Stomach smooth muscle (tissue), 2 donors: ENCODE measurements around the gene VDAC1.
A peak's percentile ranks its signal among the peaks of the same experiment; 100 is the strongest.

Experiments used
- H3K27ac ChIP-seq: one replicate; pipeline ENCODE4 v1.7.0; 2013; ENCODE audit warnings: mild to moderate bottlenecking, low read length, inconsistent platforms
- H3K27me3 ChIP-seq, 2 donors: one replicate each; pipeline ENCODE4 v1.7.0; 2013; ENCODE audit warnings: low read length in 2 of 2; ENCODE audit not compliant: insufficient read depth in 2 of 2, control insufficient read depth in 1 of 2
- H3K36me3 ChIP-seq, 2 donors: one replicate each; pipeline ENCODE4 v1.7.0; 2013; ENCODE audit warnings: low read length in 2 of 2; ENCODE audit not compliant: control insufficient read depth in 2 of 2, insufficient read depth in 2 of 2
- H3K4me1 ChIP-seq: one replicate; pipeline ENCODE4 v1.7.0; 2013; ENCODE audit warnings: low read length; ENCODE audit not compliant: control insufficient read depth, insufficient read depth
- H3K4me3 ChIP-seq, 2 donors: one replicate each; pipeline ENCODE4 v1.7.0; 2013; ENCODE audit warnings: low read length in 2 of 2
- H3K9ac ChIP-seq, 2 donors: one replicate each; pipeline ENCODE4 v1.7.0; 2013; ENCODE audit warnings: low read length in 2 of 2, mild to moderate bottlenecking in 1 of 2
- H3K9me3 ChIP-seq, 2 donors: one replicate each; pipeline ENCODE4 v1.7.0; 2013; ENCODE audit warnings: low read length in 2 of 2; ENCODE audit not compliant: control insufficient read depth in 2 of 2
- donor health status: healthy.
- donor health status: Pancreatic carcinoma.

The VDAC1 gene, protein sequence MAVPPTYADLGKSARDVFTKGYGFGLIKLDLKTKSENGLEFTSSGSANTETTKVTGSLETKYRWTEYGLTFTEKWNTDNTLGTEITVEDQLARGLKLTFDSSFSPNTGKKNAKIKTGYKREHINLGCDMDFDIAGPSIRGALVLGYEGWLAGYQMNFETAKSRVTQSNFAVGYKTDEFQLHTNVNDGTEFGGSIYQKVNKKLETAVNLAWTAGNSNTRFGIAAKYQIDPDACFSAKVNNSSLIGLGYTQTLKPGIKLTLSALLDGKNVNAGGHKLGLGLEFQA

DNA sequence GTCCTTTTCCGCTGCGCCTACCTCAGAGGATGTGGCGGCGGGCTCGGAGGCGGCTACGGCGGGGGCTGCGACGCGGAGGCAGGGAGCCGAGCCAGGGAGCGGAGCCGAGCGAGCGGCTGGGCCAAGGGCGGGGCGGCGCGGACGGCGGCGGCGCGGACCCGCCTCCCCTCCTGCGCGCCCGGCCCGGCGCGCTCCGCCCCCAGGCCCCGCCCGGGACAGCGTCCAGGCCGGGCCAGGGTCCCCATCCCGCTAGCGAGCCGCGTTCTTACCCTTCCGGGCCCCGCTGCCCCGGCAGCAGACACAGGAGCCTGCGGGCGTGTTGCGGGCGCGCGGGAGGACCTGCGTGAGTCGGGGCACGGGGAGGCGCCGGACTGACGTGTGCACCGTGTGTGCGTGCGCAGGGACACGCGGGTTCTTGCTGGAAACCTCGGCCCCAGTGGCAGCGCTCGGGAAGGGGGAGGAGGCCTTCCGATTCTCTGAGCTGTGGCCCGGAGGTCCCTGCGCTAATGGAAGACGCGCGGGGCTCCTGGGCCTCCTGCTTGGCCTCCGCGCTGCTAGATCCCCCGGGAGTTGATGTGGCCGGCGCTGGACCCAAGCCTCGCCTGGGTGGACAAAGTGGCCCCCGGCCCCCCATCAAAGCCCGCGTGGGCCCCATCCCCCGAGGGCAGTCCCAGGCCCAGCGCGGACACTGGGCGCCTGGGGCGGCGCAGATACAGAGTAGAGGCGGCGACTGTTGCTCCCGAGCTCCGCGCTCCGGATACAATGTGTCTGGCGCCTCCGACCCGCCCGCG lies at the start of gene VDAC1:
TSS of gene VDAC1 (minus strand) at position 350 of the 791 bp plus-strand sequence. CDS start 11,963 bp downstream, outside the sequence.
- H3K4me1 ChIP-seq, result peaks cover 47% of the 10 kb centered on the region
- H3K27me3 ChIP-seq, result no peaks in the 10 kb centered on the region
- H3K9ac ChIP-seq, result peak within 1 kb of the TSS; percentile 86 to 96
- H3K9me3 ChIP-seq, result no peaks in the 10 kb centered on the region
- peaks cover 0 to 4% of the 10 kb centered on the region in 2 donors for H3K36me3 ChIP-seq
- H3K4me3 ChIP-seq, result peak within 1 kb of the TSS; percentile 87 to 88
- peak within 1 kb of the TSS; percentile 95 for H3K27ac ChIP-seq

DNA sequence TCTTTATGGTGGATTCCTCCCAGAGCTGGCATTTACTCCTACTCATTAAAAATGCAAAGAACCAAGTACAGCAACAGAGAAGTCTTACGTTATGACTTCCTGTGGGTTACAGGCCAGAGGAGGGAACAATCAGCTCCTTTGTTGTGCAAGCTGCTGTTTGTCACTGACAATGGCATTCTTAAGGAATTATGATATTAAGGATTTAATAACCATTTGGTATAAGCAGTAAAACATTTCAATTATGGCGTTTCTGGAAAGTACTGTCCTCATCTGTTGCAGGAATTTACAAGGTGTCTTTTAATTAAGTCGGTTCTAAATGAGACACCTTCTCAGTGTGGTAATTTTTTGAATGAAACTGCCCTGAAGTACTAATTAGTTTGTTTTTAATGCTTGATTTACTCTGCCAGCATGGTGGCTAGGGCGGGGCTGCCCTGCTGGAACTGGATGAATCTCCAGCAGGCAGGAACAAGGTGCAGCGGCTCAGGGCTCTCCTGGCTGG lies 49.1 kb upstream of the VDAC1 start:
- Histone ChIP-seq H3K36me3 (no peaks in the 10 kb centered on the region), H3K4me3 (no peak overlapping the region), H3K9ac (no peak overlapping the region), H3K27me3 (no peaks in the 10 kb centered on the region), H3K27ac (no peak overlapping the region), H3K9me3 (no peaks in the 10 kb centered on the region), H3K4me1 (peaks cover 5% of the 10 kb centered on the region)

DNA sequence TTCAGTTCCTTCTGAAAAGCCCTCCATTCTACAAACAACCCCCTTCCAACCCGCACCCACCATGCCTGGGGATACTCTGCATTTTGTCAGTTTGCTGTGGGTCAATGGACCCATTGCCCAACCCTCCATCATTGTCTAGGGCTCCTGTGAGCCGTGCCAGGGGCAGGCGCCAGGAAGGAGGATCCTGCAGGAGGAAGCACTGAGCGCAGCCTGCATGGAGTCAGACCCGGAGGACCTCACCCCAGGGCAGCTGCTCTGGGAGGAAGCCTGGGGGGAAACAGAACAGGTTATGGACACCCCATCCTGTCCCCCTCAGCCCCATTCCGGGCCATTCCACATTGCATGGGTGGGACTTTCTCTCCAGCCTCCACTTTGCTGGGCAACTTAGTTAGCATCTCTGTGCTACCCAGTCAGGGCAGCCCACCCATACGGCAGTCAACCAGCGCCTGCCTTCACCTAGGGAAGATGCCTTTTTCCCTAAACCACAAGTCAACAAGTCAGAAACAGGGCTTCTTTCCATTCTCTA lies 48.6 kb upstream of the VDAC1 start:
- no peaks in the 10 kb centered on the region for H3K9me3 ChIP-seq
- no peaks in the 10 kb centered on the region for H3K36me3 ChIP-seq
- no peaks in the 10 kb centered on the region for H3K27me3 ChIP-seq
- no peak overlapping the region for H3K27ac ChIP-seq
- H3K9ac ChIP-seq, result no peak overlapping the region
- H3K4me3 ChIP-seq, result no peak overlapping the region
- H3K4me1 ChIP-seq, result no peaks in the 10 kb centered on the region

DNA sequence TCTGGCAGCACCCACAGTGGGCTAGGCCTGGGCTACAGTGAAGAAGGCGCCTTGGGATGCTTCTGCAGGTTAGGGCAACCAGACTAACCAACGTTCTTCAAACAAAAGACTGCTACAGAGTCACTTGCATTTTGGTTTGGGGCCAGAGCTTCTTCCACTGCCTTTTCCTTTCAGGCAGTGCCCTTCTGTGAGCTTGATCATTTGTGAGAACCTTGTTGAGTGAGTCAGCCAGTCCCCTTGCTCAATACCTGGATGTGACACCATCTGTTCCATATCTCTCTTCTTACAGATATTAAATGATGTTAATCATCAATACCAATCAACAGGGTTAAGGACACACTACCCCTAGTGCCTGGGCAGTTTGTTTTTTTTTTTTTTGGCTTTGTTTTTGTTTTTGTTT lies 46.5 kb upstream of the VDAC1 start:
- Histone ChIP-seq H3K4me3 (no peak overlapping the region), H3K4me1 (no peaks in the 10 kb centered on the region), H3K9me3 (no peaks in the 10 kb centered on the region), H3K9ac (no peak overlapping the region), H3K27ac (no peak overlapping the region), H3K36me3 (no peaks in the 10 kb centered on the region), H3K27me3 (no peaks in the 10 kb centered on the region)

DNA sequence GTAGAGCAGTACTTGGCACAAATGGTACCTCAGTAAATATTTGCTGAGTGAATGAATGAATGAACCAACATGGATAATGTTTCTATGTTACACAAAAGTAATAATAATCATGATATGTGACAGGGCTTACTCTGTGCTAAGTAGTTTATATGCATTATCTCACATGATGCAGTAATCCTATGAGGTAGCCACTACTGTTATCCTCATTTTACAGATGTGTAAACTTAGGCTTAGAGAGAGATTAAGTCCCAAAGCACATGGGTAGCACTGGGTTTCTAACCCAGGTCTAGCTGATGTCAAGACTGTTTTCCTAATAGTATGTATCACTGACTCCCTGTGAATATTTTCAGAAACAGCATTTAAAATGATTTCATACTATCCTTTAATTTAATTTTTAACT lies 44.1 kb upstream of the VDAC1 start:
- no peak overlapping the region for H3K27ac ChIP-seq
- H3K36me3 ChIP-seq, result no peaks in the 10 kb centered on the region
- H3K9me3 ChIP-seq, result no peaks in the 10 kb centered on the region
- no peaks in the 10 kb centered on the region for H3K4me1 ChIP-seq
- no peak overlapping the region for H3K4me3 ChIP-seq
- H3K27me3 ChIP-seq, result no peaks in the 10 kb centered on the region
- H3K9ac ChIP-seq, result no peak overlapping the region

DNA sequence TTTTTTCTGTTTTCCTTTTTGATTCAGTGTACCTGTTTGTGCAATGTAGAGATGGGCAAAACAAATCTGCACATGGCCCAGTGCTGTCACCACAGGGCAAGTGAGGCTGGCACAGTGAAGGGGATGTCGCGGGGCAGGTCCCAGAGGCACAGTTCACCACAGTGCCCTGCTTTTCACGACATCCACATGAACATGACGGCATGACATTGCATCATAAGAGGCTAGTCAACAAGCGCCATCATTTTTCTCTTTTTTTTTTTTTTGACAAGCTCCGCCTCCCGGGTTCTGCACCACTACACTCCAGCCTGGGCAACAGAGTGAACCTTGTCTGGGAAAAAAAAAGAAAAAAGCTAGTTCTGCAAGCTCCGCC lies 42.9 kb upstream of the VDAC1 start:
- no peaks in the 10 kb centered on the region for H3K9me3 ChIP-seq
- no peak overlapping the region for H3K9ac ChIP-seq
- no peak overlapping the region for H3K27ac ChIP-seq
- no peaks in the 10 kb centered on the region for H3K36me3 ChIP-seq
- no peak overlapping the region for H3K4me3 ChIP-seq
- no peaks in the 10 kb centered on the region for H3K4me1 ChIP-seq
- H3K27me3 ChIP-seq, result no peaks in the 10 kb centered on the region

DNA sequence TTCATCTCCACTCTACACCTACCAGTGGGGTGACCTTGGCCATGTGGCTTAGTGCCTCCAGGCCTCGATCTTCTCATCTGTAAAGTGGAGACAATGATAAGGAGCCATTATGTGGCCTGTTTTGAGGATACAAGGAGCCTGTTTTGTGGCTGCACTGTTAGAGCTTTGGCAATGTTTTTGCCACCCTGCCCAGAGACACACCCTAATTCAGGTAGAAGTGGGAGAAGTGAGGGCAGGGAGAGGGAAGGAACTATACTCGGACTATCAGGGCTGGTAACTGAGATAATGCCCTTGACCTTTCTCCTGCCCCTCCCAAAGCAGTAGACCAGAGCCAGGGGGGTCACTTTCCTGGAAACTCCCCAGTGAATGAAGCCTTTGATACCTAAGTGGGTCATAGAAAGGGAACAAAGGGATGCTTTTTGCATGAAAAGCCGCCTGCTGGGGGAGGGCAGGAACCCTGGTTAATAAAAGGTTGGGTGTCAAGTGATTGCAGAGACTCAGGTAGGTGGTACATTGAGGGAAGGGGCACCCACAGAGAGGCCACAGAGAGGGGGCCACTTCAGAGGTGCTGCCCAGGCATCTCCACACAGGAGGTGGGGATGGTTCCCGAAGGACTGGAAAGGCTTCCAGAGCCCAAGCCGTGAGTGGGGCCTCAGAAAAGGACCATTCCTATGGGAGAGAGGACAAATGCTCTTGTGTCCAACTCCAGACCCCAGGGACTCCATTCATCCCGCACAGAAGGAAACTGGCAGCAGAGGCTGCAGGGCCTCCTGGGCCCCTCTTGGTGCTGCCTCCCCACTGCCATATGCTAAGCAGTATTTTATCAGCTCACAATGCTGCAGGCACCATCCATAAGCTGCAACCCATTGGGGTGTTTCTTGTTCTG lies 42.3 kb upstream of the VDAC1 start:
- Histone ChIP-seq H3K27ac (no peak overlapping the region), H3K4me3 (no peak overlapping the region), H3K4me1 (no peaks in the 10 kb centered on the region), H3K27me3 (no peaks in the 10 kb centered on the region), H3K36me3 (no peaks in the 10 kb centered on the region), H3K9me3 (no peaks in the 10 kb centered on the region), H3K9ac (no peak overlapping the region)

DNA sequence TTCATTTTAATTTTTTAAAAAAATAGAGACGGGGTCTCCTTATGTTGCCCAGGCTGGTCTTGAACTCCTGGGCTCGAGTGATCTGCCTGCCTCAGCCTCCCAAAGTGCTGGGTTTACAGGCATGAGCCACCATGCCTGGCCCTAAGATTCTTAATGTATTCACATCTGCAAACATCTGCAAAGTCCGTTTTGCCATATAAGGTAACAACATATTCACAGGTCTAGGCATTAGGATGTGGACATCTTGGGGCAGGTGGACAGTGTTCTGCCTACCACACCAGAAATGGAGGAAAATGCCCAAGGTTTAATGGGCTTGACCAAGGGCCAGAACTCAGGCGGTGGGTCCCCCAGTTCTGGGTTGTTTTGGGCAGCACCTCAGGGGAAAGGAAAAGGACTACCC lies 41.6 kb upstream of the VDAC1 start:
- no peak overlapping the region for H3K4me3 ChIP-seq
- no peak overlapping the region for H3K27ac ChIP-seq
- H3K27me3 ChIP-seq, result no peaks in the 10 kb centered on the region
- no peak overlapping the region for H3K9ac ChIP-seq
- no peaks in the 10 kb centered on the region for H3K9me3 ChIP-seq
- H3K36me3 ChIP-seq, result no peaks in the 10 kb centered on the region
- H3K4me1 ChIP-seq, result no peaks in the 10 kb centered on the region

DNA sequence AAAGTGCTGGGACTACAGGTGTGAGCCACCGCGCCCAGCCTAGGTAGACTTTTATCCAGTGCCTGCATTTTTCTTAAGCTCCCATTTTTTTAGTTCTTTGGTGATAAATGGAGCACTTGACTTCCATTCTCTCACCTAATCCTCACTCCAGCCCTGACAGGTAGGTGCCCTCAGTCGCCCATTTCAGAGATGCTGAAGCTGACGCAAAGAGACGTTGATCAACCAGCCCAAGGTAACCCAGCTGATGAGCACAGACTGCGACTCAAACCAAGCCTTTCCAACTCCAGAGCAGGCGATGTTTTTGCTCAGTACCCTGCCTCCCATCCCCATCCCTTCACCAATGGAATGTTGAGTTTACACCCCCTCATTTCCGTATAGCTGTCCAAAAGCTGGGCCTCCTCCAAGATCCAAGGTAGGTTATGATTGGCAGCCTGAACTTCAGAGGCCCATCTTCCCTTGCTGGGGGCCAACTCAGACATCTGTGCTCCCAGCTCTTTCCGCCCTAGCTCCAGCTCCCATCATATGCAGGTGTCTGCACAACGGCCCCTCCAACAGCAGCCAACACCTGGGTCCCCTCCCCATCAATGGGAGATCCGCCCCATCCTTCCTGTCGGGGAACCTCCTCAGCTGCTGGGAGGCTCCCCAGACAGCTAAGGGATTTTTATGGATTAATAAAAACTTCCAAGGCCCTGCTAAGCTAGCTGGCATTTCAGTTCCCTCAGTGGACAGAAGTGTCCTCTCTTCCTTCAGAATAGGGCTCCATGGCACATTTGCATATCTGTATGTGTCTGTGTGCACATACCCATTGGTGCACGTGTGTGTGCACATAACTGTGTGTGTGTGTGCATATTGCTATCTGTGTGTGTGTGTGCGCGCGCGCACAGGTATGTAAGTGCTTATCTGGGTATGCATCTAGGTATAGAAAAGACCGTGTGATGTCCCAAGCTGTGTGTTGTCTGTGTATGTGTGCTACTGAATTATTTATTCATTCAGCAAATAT lies 39.3 kb upstream of the VDAC1 start:
- Histone ChIP-seq H3K27me3 (no peaks in the 10 kb centered on the region), H3K4me3 (no peak overlapping the region), H3K36me3 (no peaks in the 10 kb centered on the region), H3K9me3 (no peaks in the 10 kb centered on the region), H3K4me1 (no peaks in the 10 kb centered on the region), H3K9ac (no peak overlapping the region), H3K27ac (no peak overlapping the region)
